IPS-18a (cell line): ENCODE data around the gene DYRK1A.

Experiments
- H3K27ac ChIP-seq: one replicate; pipeline ENCODE4 v1.5.1; 2013; ENCODE audit warnings: low read length
- H3K27me3 ChIP-seq: one replicate; pipeline ENCODE4 v1.6.1; 2013; ENCODE audit warnings: mild to moderate bottlenecking, low read length; ENCODE audit not compliant: control insufficient read depth, insufficient read depth
- H3K36me3 ChIP-seq: one replicate; pipeline ENCODE4 v1.6.1; 2013; ENCODE audit warnings: low read depth, low read length; ENCODE audit not compliant: control insufficient read depth
- H3K4me1 ChIP-seq: one replicate; pipeline ENCODE4 v1.6.1; 2013; ENCODE audit warnings: low read depth, low read length; ENCODE audit not compliant: control insufficient read depth
- H3K4me3 ChIP-seq: one replicate; pipeline ENCODE4 v1.5.1; 2013; ENCODE audit warnings: low read length
- H3K9ac ChIP-seq: one replicate; pipeline ENCODE4 v1.6.1; 2013; ENCODE audit warnings: mild to moderate bottlenecking, low read length, moderate library complexity
- H3K9me3 ChIP-seq: one replicate; pipeline ENCODE4 v1.6.1; 2013; ENCODE audit warnings: low read depth, low read length; ENCODE audit not compliant: control insufficient read depth

Gene DYRK1A

DNA sequence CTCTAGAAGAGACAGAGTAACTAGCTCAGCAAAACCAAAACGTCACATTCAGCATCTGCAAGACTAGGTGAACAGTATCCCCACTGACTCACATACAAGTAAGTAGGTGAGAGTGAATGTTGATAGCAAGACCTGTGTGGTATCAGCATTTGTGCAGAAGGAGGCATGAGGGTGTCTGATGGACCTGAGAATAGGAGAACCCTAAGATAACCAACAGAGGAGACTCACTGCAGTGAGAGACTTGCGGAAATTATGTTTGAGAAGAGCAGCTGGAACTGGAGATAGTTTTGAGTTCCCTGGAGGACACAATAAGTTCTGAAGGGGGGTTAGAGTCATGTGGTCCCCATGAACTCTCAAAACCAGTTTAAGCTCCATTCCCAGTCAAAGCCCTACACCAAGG lies 59.1 kb downstream of the DYRK1A start:
- peaks cover 16% of the 10 kb centered on the region for H3K4me1 ChIP-seq
- no peaks in the 10 kb centered on the region for H3K9me3 ChIP-seq
- peaks cover 4% of the 10 kb centered on the region for H3K36me3 ChIP-seq

GRCh38 chr21:37427221-37427620 lies 60.6 kb downstream of the DYRK1A start:
- Histone ChIP-seq H3K27ac (no peak overlapping the region), H3K4me1 (peaks cover 24% of the 10 kb centered on the region), H3K9ac (no peak overlapping the region), H3K9me3 (no peaks in the 10 kb centered on the region), H3K4me3 (no peak overlapping the region), H3K27me3 (no peaks in the 10 kb centered on the region), H3K36me3 (peaks cover 4% of the 10 kb centered on the region)

More for the DNA sequence above, 59.1 kb downstream of the DYRK1A start:
- Histone ChIP-seq H3K9ac (no peak overlapping the region), H3K4me3 (no peak overlapping the region), H3K27ac (no peak overlapping the region), H3K27me3 (no peaks in the 10 kb centered on the region)

DNA sequence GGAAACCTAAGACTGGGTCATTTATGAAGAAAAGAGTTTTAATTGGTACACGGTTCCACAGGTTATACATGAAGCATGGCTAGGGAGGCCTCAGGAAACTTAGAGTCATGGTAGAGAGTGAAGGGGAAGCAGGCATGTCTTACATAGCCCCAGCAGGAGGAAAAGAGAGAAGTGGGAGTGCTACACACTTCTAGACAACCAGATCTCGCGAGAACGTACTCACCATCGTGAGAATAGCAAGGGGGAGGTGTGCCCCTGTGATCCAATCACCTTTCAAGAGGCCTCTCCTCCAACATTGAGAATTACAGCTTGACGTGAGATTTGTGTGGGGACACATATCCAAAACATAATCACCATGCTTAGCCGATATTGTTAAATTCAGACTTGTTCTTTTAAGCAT lies 62.8 kb downstream of the DYRK1A start:
- no peak overlapping the region for H3K4me3 ChIP-seq
- no peaks in the 10 kb centered on the region for H3K27me3 ChIP-seq
- H3K36me3 ChIP-seq, result peaks cover 4% of the 10 kb centered on the region
- H3K9me3 ChIP-seq, result no peaks in the 10 kb centered on the region
- peaks cover 25% of the 10 kb centered on the region for H3K4me1 ChIP-seq
- no peak overlapping the region for H3K27ac ChIP-seq
- H3K9ac ChIP-seq, result no peak overlapping the region

DNA sequence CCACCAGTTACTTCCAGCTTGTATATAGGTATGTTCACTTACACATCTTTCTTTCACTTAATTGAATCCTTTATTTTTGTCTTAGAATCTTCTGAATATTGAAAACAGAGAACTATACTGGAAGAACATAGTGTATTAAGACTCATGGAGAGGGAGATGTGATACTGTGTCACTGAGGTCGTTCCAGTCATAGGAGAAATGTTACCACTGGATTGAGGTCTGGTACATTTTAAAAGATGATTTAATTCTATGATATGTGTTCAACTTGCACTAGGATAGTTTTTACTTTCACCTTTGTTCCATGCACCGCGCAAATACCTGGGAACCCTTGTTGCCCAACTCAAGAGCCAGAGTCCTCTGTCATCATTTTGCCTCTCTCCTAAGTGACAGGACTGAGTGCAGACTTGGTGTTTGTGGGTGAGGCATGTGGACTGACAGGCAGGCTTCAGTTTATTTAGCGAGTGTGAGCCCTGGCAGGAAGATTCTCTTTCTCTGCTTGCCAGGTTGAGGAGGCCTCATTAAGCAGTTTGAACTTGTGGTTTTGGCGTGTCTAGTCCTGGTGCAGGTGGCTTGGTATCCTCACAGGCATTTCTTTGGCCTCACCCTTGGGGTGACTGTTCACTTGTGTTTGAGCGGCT lies 63.7 kb downstream of the DYRK1A start:
- Histone ChIP-seq H3K4me1 (peaks cover 32% of the 10 kb centered on the region), H3K36me3 (peaks cover 4% of the 10 kb centered on the region), H3K9ac (no peak overlapping the region), H3K27me3 (no peaks in the 10 kb centered on the region), H3K27ac (no peak overlapping the region), H3K9me3 (no peaks in the 10 kb centered on the region), H3K4me3 (no peak overlapping the region)

DNA sequence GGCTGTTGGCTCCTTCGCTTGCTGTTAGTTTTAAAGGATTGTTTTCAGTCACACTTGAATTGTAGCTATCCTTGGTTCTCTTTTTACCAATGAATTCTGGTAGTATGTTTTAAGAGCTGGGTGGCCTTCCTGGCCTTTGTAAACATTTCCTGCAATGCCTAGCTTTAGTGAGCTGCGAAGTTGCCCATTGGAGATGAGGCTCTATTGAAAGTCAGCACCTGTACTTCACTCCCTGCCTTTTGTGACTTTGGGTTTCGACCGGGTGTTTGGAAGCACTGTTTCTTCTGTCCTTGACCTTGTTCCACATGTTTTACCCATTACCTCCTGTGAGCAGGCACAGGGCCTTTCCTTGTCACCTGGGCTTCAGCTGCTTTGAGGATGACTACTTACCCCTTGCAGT lies 64.7 kb downstream of the DYRK1A start:
- Histone ChIP-seq H3K9ac (no peak overlapping the region), H3K27ac (no peak overlapping the region), H3K4me3 (no peak overlapping the region), H3K4me1 (peaks cover 41% of the 10 kb centered on the region), H3K9me3 (no peaks in the 10 kb centered on the region), H3K36me3 (no peaks in the 10 kb centered on the region), H3K27me3 (no peaks in the 10 kb centered on the region)

DNA sequence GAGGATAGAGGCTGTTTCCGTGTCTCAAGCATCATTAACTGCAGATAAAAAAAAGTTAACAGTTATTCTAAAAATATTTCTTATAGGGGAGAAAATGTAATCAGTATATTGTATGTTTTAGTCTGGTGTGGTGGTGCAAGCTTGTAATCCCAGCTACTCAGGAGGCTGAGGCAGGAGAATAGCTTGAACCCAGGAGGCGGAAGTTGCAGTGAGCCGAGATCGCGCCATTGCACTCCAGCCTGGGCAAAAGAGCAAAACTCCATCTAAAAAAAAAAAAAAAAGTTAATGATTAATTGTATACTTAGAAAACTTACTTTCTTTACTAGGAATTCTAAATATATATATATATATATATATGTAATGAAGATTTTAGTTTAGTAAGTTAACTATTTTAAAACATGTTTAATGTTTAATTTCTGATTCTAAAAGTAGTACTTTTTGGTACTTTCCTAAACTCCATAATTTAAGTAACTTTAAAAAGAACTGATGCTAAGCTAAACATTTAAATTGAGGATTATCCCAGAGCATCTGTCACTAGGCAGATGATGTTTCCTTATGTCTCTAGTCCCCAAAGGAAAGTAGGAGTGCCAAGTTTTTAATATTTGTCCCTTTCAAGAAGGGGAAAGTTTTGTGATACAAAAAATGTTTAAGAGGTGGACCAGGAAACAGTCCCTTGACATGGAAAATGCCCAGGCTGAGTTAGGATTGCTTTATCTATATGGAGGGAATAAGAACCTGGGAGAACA lies 66.3 kb downstream of the DYRK1A start:
- Histone ChIP-seq H3K4me3 (no peak overlapping the region), H3K9me3 (no peaks in the 10 kb centered on the region), H3K4me1 (peaks cover 41% of the 10 kb centered on the region), H3K9ac (no peak overlapping the region), H3K36me3 (no peaks in the 10 kb centered on the region), H3K27ac (no peak overlapping the region), H3K27me3 (no peaks in the 10 kb centered on the region)

GRCh38 chr21:37433456-37433840 lies 66.9 kb downstream of the DYRK1A start:
- Histone ChIP-seq H3K27me3 (no peaks in the 10 kb centered on the region), H3K36me3 (no peaks in the 10 kb centered on the region), H3K9me3 (no peaks in the 10 kb centered on the region), H3K9ac (no peak overlapping the region), H3K27ac (no peak overlapping the region), H3K4me3 (no peak overlapping the region), H3K4me1 (peaks cover 41% of the 10 kb centered on the region)

DNA sequence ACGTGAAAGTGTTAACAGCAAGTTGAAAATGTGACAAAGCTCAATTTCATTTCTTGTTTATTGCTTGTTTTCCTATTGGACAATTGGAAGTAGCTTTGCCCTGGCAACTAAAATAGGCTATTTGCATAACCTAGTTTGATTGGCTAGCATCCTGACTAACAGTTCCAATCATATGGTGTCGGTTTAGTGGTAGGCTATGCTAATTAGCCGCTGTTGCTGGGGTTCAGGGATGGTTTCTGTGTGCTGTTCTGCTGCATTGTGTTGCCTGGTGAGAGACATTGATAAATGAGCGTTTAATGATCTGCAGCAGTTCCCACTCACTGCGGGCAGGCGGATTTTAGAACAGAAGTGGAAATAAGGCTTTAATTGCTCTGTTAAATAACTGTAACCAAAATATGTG lies 68.5 kb downstream of the DYRK1A start:
- H3K4me3 ChIP-seq, result peak overlapping the region; percentile 32
- H3K9ac ChIP-seq, result peak overlapping the region; percentile 29

DNA sequence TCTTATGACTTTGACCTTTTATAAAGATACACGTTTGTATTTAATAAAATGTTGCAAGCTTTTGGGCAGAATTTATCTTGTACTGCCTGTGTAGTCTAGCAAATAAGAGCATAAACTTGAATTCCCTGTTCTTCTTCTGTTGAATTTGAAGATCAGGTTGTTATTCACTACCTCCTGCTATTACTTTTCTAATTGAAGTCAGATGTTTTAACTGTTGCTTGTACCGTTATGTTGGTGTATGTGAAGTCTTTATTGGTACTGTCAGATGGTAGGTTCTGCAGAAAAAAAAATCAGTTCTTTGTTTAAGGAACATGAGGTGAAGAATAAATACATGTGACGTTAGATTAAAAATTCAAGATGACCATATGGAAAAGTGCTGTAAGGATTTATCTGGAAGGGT lies 69.1 kb downstream of the DYRK1A start:
- Histone ChIP-seq H3K4me3 (peak overlapping the region; percentile 32), H3K9ac (peak overlapping the region; percentile 29), H3K27ac (no peak overlapping the region), H3K9me3 (peaks cover 6% of the 10 kb centered on the region), H3K27me3 (no peaks in the 10 kb centered on the region), H3K4me1 (peaks cover 33% of the 10 kb centered on the region), H3K36me3 (no peaks in the 10 kb centered on the region)

More for the DNA sequence above, 68.5 kb downstream of the DYRK1A start:
- H3K4me1 ChIP-seq, result peaks cover 39% of the 10 kb centered on the region
- H3K36me3 ChIP-seq, result no peaks in the 10 kb centered on the region
- H3K27ac ChIP-seq, result no peak overlapping the region
- no peaks in the 10 kb centered on the region for H3K27me3 ChIP-seq
- peaks cover 6% of the 10 kb centered on the region for H3K9me3 ChIP-seq

DNA sequence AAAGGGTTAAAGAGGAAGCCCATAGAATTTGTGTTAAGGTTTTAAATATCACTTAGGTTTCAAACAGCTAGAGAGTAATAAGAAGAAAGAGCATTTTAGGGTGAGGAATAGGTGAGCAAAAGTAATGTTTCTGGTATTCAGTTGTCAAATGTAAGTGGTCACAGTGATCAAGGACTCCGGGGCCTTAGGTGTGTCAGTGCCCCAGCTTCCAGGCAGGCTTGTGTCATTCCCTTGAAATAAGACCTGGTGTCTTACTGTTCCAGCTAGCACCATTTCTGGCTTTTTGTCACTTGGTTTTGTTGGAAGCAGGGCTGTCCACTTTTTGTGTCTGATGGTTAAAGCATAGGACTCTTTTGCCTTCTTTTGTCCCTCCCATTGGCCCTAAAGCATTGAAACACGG lies 69.6 kb downstream of the DYRK1A start:
- H3K4me1 ChIP-seq, result peaks cover 29% of the 10 kb centered on the region
- no peak overlapping the region for H3K27ac ChIP-seq
- H3K9me3 ChIP-seq, result peaks cover 6% of the 10 kb centered on the region
- no peak overlapping the region for H3K9ac ChIP-seq
- no peak overlapping the region for H3K4me3 ChIP-seq
- H3K27me3 ChIP-seq, result no peaks in the 10 kb centered on the region
- no peaks in the 10 kb centered on the region for H3K36me3 ChIP-seq

GRCh38 chr21:37437376-37438080 lies 71.0 kb downstream of the DYRK1A start:
- Histone ChIP-seq H3K9me3 (peaks cover 6% of the 10 kb centered on the region), H3K9ac (no peak overlapping the region), H3K27me3 (no peaks in the 10 kb centered on the region), H3K4me1 (peaks cover 26% of the 10 kb centered on the region), H3K36me3 (no peaks in the 10 kb centered on the region), H3K27ac (no peak overlapping the region), H3K4me3 (no peak overlapping the region)
